OCI-LY7 (cell line): ENCODE results near the gene SYPL1.

Experiments used
- EZH2phosphoT487 ChIP-seq: fragments of 200-600 bp; sonication (generic); IDR thresholded peaks from 2 replicates; pipeline ENCODE4 v1.6.1; 2018; ENCODE audit warnings: low read depth, borderline replicate concordance, mild to moderate bottlenecking, mixed run types, antibody characterized with exemption, low read length, moderate library complexity, mixed read lengths
- TF ChIP-seq, protein P1 (sequence below): fragments of 200-600 bp; sonication (generic); conservative IDR thresholded peaks from 2 replicates; pipeline ENCODE4 v1.5.1; 2014; ENCODE audit warnings: mild to moderate bottlenecking, antibody characterized with exemption, low read length, moderate library complexity, mixed read lengths

DNA sequence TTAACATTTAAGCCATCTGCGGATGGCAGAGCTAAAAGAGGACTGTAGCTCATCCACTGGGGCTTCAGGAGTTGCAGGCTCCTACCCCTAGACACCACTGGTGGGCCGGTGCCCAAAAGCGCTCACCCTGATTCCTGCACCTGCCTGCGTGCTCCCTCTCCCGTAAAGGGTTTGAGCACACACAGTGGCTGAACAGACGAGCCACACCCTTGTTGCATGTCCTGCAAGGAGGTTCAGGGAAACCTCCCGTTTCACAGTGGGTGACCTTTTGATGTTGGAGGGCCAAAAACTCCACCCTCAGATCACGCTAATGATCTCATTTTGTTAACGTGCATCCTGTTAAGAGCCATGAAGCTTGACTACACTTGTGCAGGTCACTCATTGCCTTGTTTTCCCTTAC is 37.9 kb downstream of the SYPL1 start:
- TF ChIP-seq, protein P1, sequence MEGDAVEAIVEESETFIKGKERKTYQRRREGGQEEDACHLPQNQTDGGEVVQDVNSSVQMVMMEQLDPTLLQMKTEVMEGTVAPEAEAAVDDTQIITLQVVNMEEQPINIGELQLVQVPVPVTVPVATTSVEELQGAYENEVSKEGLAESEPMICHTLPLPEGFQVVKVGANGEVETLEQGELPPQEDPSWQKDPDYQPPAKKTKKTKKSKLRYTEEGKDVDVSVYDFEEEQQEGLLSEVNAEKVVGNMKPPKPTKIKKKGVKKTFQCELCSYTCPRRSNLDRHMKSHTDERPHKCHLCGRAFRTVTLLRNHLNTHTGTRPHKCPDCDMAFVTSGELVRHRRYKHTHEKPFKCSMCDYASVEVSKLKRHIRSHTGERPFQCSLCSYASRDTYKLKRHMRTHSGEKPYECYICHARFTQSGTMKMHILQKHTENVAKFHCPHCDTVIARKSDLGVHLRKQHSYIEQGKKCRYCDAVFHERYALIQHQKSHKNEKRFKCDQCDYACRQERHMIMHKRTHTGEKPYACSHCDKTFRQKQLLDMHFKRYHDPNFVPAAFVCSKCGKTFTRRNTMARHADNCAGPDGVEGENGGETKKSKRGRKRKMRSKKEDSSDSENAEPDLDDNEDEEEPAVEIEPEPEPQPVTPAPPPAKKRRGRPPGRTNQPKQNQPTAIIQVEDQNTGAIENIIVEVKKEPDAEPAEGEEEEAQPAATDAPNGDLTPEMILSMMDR, result no peak; the same call in 1 of the 2 replicates
- TF ChIP-seq EZH2phosphoT487, result no peak
